SK-N-SH (cell line): ENCODE results near the gene GDPD3. TPM values are rescaled to one million over a fixed set of nuclear protein-coding genes. Genes with fewer than 3 reads are reported as not detected.

Experiments
- CTCF ChIA-PET: fragments of 300-600, 350-600 bp; formaldehyde crosslinking; extraction: SDS; loops from one replicate; lab custom pipeline; 2021; lab: Yijun Ruan, JAX
- POLR2A ChIA-PET: fragments of 350-600 bp; sonication (Branson Sonifier 250); formaldehyde crosslinking; extraction: SDS; loops from one replicate; lab custom pipeline; 2020; ENCODE audit warnings: antibody characterized with exemption, inconsistent platforms; lab: Yijun Ruan, JAX
- DNase-seq: peaks from one replicate; pipeline ENCODE4 v3.0.0; 2012
- H2AFZ ChIP-seq: fragments of 200-600 bp; sonication (generic); 2 replicates; pipeline ENCODE4 v1.8.1; 2016; ENCODE audit warnings: antibody characterized with exemption, mild to moderate bottlenecking, low read depth
- H3F3A ChIP-seq: fragments of 200-600 bp; sonication (generic); replicated peaks from 2 replicates; pipeline ENCODE3; 2016; ENCODE audit warnings: antibody characterized with exemption, mild to moderate bottlenecking; ENCODE audit not compliant: insufficient read depth
- H3K27ac ChIP-seq, 2 experiments: fragments of 200-500 bp in 1 of 2; fragments of 200-600 bp in 1 of 2; sonication (Bioruptor generic) in 1 of 2; sonication (generic), shearing (Covaris generic) in 1 of 2; 2 replicates each; pipeline versions ENCODE4 v1.5.1 to v1.6.1; 2014 to 2016; ENCODE audit warnings: low read depth in 2 of 2, inconsistent platforms in 1 of 2, low read length in 1 of 2, mild to moderate bottlenecking in 1 of 2, mixed read lengths in 1 of 2
- H3K27me3 ChIP-seq: fragments of 200-600 bp; sonication (generic), shearing (Covaris generic); 2 replicates; pipeline ENCODE4 v1.6.1; 2016; ENCODE audit warnings: mixed run types; ENCODE audit not compliant: insufficient read depth
- H3K36me3 ChIP-seq, 2 experiments: fragments of 200-500 bp in 1 of 2; fragments of 200-600 bp in 1 of 2; sonication (Bioruptor generic) in 1 of 2; sonication (generic) in 1 of 2; replicated peaks in 1 of 2; 2 replicates each; pipeline versions ENCODE3 to v1.5.1; 2014 to 2016; ENCODE audit warnings: low read length in 1 of 2, mild to moderate bottlenecking in 1 of 2; ENCODE audit not compliant: insufficient read depth in 2 of 2, control insufficient read depth in 1 of 2
- H3K4me1 ChIP-seq, 2 experiments: fragments of 200-500 bp in 1 of 2; fragments of 200-600 bp in 1 of 2; sonication (Bioruptor generic) in 1 of 2; sonication (generic), shearing (Covaris generic) in 1 of 2; 2 replicates each; pipeline versions ENCODE4 v1.5.1 to v1.6.1; 2014 to 2016; ENCODE audit warnings: low read depth in 1 of 2, low read length in 1 of 2, mixed run types in 1 of 2; ENCODE audit not compliant: insufficient read depth in 2 of 2, control insufficient read depth in 1 of 2
- H3K4me2 ChIP-seq: fragments of 200-600 bp; sonication (generic), shearing (Covaris generic); 2 replicates; pipeline ENCODE4 v1.6.1; 2017; ENCODE audit warnings: mixed run types
- H3K4me3 ChIP-seq, 2 experiments: fragments of 200-500 bp in 1 of 2; fragments of 200-600 bp in 1 of 2; sonication (Bioruptor generic) in 1 of 2; sonication (generic), shearing (Covaris generic) in 1 of 2; 2 replicates each; pipeline versions ENCODE4 v1.5.1 to v1.8.1; 2014 to 2016; ENCODE audit warnings: low read depth in 2 of 2, inconsistent platforms in 1 of 2, low read length in 1 of 2, mild to moderate bottlenecking in 1 of 2, mixed read lengths in 1 of 2, moderate library complexity in 1 of 2
- H3K79me2 ChIP-seq: fragments of 200-600 bp; sonication (generic); 2 replicates; pipeline ENCODE4 v1.8.1; 2017; ENCODE audit warnings: mild to moderate bottlenecking; ENCODE audit not compliant: insufficient read depth
- H3K9ac ChIP-seq: fragments of 200-600 bp; sonication (generic); 2 replicates; pipeline ENCODE4 v1.6.1; 2017; ENCODE audit warnings: mixed run types
- H3K9me2 ChIP-seq: fragments of 200-600 bp; sonication (generic); 2 replicates; pipeline ENCODE4 v1.6.1; 2017; ENCODE audit warnings: mixed run types
- H3K9me3 ChIP-seq: fragments of 200-600 bp; sonication (generic); 2 replicates; pipeline ENCODE4 v1.6.1; 2017; ENCODE audit warnings: mixed run types, mild to moderate bottlenecking, moderate library complexity
- H4K20me1 ChIP-seq: fragments of 200-600 bp; sonication (generic); 2 replicates; pipeline ENCODE4 v1.6.1; 2017; ENCODE audit warnings: mild to moderate bottlenecking, mixed run types; ENCODE audit not compliant: insufficient read depth
- CHD2 ChIP-seq: fragments of 150-350 bp; IDR thresholded peaks from 2 replicates; pipeline ENCODE4 v1.6.1; 2018; ENCODE audit warnings: low read length; ENCODE audit not compliant: partially characterized antibody
- EZH2phosphoT487 ChIP-seq: fragments of 200-600 bp; sonication (generic); IDR thresholded peaks from 2 replicates; pipeline ENCODE4 v1.6.1; 2017; ENCODE audit warnings: low read depth, mixed run types, mild to moderate bottlenecking, antibody characterized with exemption, moderate library complexity, borderline replicate concordance
- FOXJ3 ChIP-seq: sonication (generic); formaldehyde crosslinking; IDR thresholded peaks from 2 replicates; pipeline ENCODE4 v1.5.1; 2020; ENCODE audit warnings: mild to moderate bottlenecking, missing genetic modification reagents
- GABPA ChIP-seq: IDR thresholded peaks from 2 replicates; pipeline ENCODE4 v1.4.0; 2012; ENCODE audit warnings: low read depth, mild to moderate bottlenecking
- GATA2 ChIP-seq: sonication (generic); formaldehyde crosslinking; IDR thresholded peaks from 2 replicates; pipeline ENCODE4 v1.5.0; 2020; ENCODE audit warnings: mild to moderate bottlenecking, missing genetic modification reagents
- JUND ChIP-seq: IDR thresholded peaks from 2 replicates; pipeline ENCODE4 v1.4.0; 2012
- MXI1 ChIP-seq: IDR thresholded peaks from 2 replicates; pipeline ENCODE4 v1.6.1; 2012; ENCODE audit warnings: mild to moderate bottlenecking, low read depth, low read length, improper control_type of control experiment
- NRF1 ChIP-seq: IDR thresholded peaks from 2 replicates; pipeline ENCODE4 v1.6.1; 2012; ENCODE audit warnings: low read depth, mild to moderate bottlenecking, low read length
- PBX3 ChIP-seq: IDR thresholded peaks from 2 replicates; pipeline ENCODE4; 2012
- REST ChIP-seq: IDR thresholded peaks from 2 replicates; pipeline ENCODE4 v1.6.1; 2012; ENCODE audit warnings: mild to moderate bottlenecking, low read depth, low read length, moderate library complexity
- RFX5 ChIP-seq: IDR thresholded peaks from 2 replicates; pipeline ENCODE4 v1.6.1; 2012; ENCODE audit warnings: mild to moderate bottlenecking, improper control_type of control experiment, low read length
- TAF1 ChIP-seq: IDR thresholded peaks from 2 replicates; pipeline ENCODE4 v1.6.1; 2012; ENCODE audit warnings: low read depth, mild to moderate bottlenecking, low read length, moderate library complexity, borderline replicate concordance
- TEAD4 ChIP-seq: IDR thresholded peaks from 2 replicates; pipeline ENCODE4 v1.4.0; 2012; ENCODE audit warnings: mild to moderate bottlenecking, borderline replicate concordance; ENCODE audit not compliant: insufficient read depth
- USF1 ChIP-seq: IDR thresholded peaks from 2 replicates; pipeline ENCODE4 v1.4.0; 2012; ENCODE audit warnings: low read depth, borderline replicate concordance
- YY1 ChIP-seq: IDR thresholded peaks from 2 replicates; pipeline ENCODE4 v1.4.0; 2012; ENCODE audit warnings: low read depth, mild to moderate bottlenecking
- WGBS: methylation state at CpG from one replicate; pipeline ENCODE4 v1.1.6; 2017; ENCODE audit warnings: low lambda C conversion rate; 5-methylcytosine and 5-hydroxymethylcytosine counted together
- polyA plus RNA-seq, 3 experiments: library from polyadenylated mRNA; depleted of rRNA; stranded (reverse); fragments of >200 nt; gene quantifications; 2 replicates each; pipeline ENCODE4 v1.2.3, GENCODE V29; 2012

The GDPD3 gene
- polyA plus RNA-seq, 1 of the 3 experiments (the other 2 are of a cell fraction), result 2.3 TPM

- H3K9me3 ChIP-seq, result no peaks in the 10 kb centered on the region
- POLR2A ChIA-PET, result no interaction called here
- H3K27ac ChIP-seq, result no peak overlapping the region
- CTCF ChIA-PET, result no interaction called here
- H3K4me2 ChIP-seq, result no peak overlapping the region
- no peak for DNase-seq
- H3K9ac ChIP-seq, result no peak overlapping the region
- no peaks in the 10 kb centered on the region for H3F3A ChIP-seq
- H3K36me3 ChIP-seq, result no peaks in the 10 kb centered on the region
- H3K4me1 ChIP-seq, result no peaks in the 10 kb centered on the region
- H3K4me3 ChIP-seq, result no peak overlapping the region
- no peaks in the 10 kb centered on the region for H3K9me2 ChIP-seq
- no peak for TF ChIP-seq REST
- TF ChIP-seq NRF1, result no peak
- TF ChIP-seq PBX3, result no peak
- TF ChIP-seq CHD2, result no peak
- TF ChIP-seq TEAD4, result no peak
- TF ChIP-seq EZH2phosphoT487, result no peak
- no peaks in the 10 kb centered on the region for H3K27me3 ChIP-seq
- H2AFZ ChIP-seq, result no peak overlapping the region
- no peaks in the 10 kb centered on the region for H3K79me2 ChIP-seq
- no peaks in the 10 kb centered on the region for H4K20me1 ChIP-seq
Observed at GRCh38 chr16:30144017-30144416, 30.7 kb upstream of the GDPD3 start.

GRCh38 chr16:30143347-30143702 lies 30.0 kb upstream of the GDPD3 start:
- Histone ChIP-seq H3K9me3 (no peaks in the 10 kb centered on the region), H3K4me2 (no peak overlapping the region), H3F3A (no peaks in the 10 kb centered on the region), H4K20me1 (no peaks in the 10 kb centered on the region), H3K36me3 (no peaks in the 10 kb centered on the region), H3K4me3 (no peak overlapping the region), H3K9ac (no peak overlapping the region)
- POLR2A ChIA-PET, result no interaction called here
- no peak for TF ChIP-seq JUND
- TF ChIP-seq TAF1, result no peak
- TF ChIP-seq GABPA, result no peak
- no peak for TF ChIP-seq YY1
- no peak for TF ChIP-seq USF1
- no peak for TF ChIP-seq GATA2
- no peak for TF ChIP-seq RFX5
- TF ChIP-seq CHD2, result no peak
- no peak for TF ChIP-seq FOXJ3 (CRISPR knock-in tag)
- TF ChIP-seq MXI1, result no peak
- TF ChIP-seq, all 33 proteins: peak for 0
- Histone ChIP-seq H3K4me1 (no peaks in the 10 kb centered on the region), H3K9me2 (no peaks in the 10 kb centered on the region), H2AFZ (no peak overlapping the region), H3K79me2 (no peaks in the 10 kb centered on the region), H3K27me3 (no peaks in the 10 kb centered on the region), H3K27ac (no peak overlapping the region)
- CTCF ChIA-PET, result interaction anchor here (0.7 to 1.2 kb wide), 4 partner anchors 12 to 52 kb away, joined by 3 to 4 read pairs (median 4); partner anchors contain the start of gene TBX6
- DNase-seq, result no peak
- 48% methylated on average over 2 of the region's 2 CpGs for WGBS
